GM12892 (cell line): Measurements from ENCODE around the gene KIF5B.
"Not testable (repeated sequence)": the region's sequence is repeated elsewhere in the genome, so short reads cannot be mapped to it uniquely, and the experiment has no call there.

Experiments used
- DNase-seq: peaks from one replicate; pipeline ENCODE4 v3.0.0; 2011; ENCODE audit not compliant: insufficient read length
- FAIRE-seq: peaks from 2 replicates; lab custom pipeline; 2011; peaks lifted over from hg19 to GRCh38; lab: Jason Lieb, UNC
- POLR2A ChIP-seq: IDR thresholded peaks from 2 replicates; pipeline ENCODE4 v1.6.1; 2011; ENCODE audit warnings: low read depth, low read length, control low read depth
- POLR2AphosphoS5 ChIP-seq: IDR thresholded peaks from 2 replicates; pipeline ENCODE4 v1.6.1; 2011; ENCODE audit warnings: low read depth, low read length, control low read depth
- TAF1 ChIP-seq: IDR thresholded peaks from 2 replicates; pipeline ENCODE4 v1.6.1; 2011; ENCODE audit warnings: low read depth, mild to moderate bottlenecking, control low read depth, low read length, borderline replicate concordance

The KIF5B gene

DNA sequence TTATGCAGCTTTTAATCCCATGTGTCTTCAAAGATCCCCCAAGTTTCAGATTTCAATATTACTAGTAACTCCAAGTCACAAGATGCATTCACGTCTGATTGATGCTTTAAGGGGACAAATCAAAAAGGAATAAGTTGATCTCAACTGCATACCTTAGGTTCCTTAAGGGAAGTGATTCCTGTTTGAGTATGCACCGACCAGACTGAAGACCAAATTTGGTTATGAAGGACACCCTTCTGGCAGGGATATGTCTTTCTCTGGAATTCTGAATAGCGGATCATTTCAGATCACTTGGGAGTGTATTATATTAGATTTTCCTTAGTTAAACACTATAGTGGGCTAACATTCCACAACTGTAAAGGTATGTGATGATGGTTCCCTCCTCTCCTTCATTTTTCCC lies 4.3 kb downstream of the KIF5B start:
- TF ChIP-seq POLR2AphosphoS5 (no peak), TAF1 (no peak), POLR2A (no peak)
- peak; percentile 53 for FAIRE-seq
- no peak for DNase-seq

DNA sequence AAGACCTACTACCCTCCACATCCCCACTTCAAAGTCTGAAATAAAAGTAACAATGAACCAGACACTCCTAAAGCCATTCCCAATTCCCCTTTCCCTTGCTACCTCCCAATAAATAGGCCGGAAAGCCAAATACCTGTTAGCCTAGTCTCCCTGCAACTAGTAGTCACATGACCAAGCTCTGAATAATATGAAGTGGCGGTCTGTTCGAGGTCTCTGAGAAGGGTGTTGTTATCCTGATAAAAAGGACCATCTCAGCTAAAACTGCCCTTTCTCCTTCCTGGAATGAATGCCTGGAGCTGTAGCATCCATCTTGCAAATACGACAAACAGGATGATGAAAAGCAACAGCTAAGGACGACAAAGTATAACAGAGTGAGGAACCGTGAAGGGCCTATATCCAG lies 6.0 kb downstream of the KIF5B start:
- DNase-seq (no peak), FAIRE-seq (no peak)
- no peak for TF ChIP-seq POLR2AphosphoS5
- no peak for TF ChIP-seq TAF1
- TF ChIP-seq POLR2A, result no peak

- no peak for TF ChIP-seq TAF1
- TF ChIP-seq POLR2AphosphoS5, result no peak
- TF ChIP-seq POLR2A, result no peak
- no peak for DNase-seq
- no peak for FAIRE-seq
These were observed 7.1 kb downstream of the KIF5B start for GRCh38 chr10:32049113-32049512.

DNA sequence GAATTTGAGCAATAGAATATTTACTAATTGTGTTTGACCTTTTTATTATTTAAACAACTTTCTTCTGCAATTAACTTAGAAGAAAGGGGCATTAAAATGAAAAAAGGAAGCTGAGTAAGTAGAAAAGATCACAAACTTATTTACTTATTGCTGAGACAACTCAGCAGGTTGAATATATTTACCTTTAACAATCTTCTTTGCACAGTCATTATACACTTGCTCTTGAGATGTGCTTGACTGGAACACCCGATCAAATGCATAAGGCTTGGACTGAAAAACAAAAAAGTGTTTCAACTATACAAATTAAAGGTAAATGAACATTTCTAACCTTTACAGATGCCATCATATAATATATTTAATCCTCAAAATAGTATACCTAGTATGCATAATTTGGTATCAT lies 7.9 kb downstream of the KIF5B start:
- DNase-seq, result no peak
- TF ChIP-seq POLR2A, result no peak
- TF ChIP-seq TAF1, result no peak
- no peak for TF ChIP-seq POLR2AphosphoS5
- peak; percentile 38 for FAIRE-seq

- no peak for FAIRE-seq
- no peak for TF ChIP-seq POLR2A
- no peak for TF ChIP-seq POLR2AphosphoS5
- no peak for TF ChIP-seq TAF1
- no peak for DNase-seq
These were observed 8.3 kb downstream of the KIF5B start for GRCh38 chr10:32047881-32048280.

DNA sequence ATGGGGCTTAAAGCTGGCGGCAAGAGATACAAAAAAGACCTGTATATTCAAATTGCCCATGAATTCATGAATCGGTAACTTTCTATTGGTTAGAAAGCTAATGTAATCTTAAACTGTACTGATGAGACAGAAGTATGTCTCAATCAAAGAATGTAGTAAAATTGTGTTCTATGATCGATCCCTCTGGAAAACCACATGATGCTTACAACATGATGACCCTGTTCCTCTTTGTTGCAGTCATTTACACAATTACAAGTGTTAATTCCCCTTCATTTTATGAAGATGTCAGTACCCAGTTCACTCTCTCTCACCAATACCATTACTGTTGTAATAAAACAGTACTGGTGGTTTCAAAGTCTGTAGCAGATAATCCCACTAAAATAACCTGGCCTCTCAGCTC lies 10.1 kb downstream of the KIF5B start:
- FAIRE-seq (no peak), DNase-seq (no peak)
- TF ChIP-seq POLR2A, result no peak
- TF ChIP-seq TAF1, result no peak
- no peak for TF ChIP-seq POLR2AphosphoS5

DNA sequence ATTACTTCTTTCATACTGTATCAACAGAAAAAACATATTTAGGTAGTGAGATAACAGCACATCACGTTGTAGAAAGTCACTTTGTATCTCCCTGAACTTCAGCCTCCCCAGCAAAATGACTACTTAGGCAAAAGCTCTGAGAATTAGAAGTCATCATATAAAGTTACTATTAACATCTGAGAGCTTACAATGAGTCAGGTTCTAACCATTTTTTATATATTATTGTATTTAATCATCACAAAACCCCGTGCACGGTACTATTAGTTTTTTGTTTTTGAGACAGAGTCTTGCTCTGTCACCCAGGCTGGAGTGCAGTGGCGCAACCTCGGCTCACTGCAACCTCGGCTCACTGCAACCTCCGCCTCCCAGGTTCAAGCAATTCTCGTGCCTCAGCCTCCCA lies 13.5 kb downstream of the KIF5B start:
- DNase-seq, FAIRE-seq: not testable (repeated sequence)

- TF ChIP-seq TAF1 (no peak), POLR2A (no peak)
- DNase-seq, result no peak
- FAIRE-seq, result no peak
These were observed 14.8 kb downstream of the KIF5B start for GRCh38 chr10:32041290-32042028.

GRCh38 chr10:32039734-32040133 lies 16.5 kb downstream of the KIF5B start:
- DNase-seq (no peak), FAIRE-seq (no peak)
- TF ChIP-seq POLR2A (no peak), POLR2AphosphoS5 (no peak), TAF1 (no peak)

GRCh38 chr10:32038777-32039176 lies 17.4 kb downstream of the KIF5B start:
- FAIRE-seq, result no peak
- DNase-seq, result no peak

DNA sequence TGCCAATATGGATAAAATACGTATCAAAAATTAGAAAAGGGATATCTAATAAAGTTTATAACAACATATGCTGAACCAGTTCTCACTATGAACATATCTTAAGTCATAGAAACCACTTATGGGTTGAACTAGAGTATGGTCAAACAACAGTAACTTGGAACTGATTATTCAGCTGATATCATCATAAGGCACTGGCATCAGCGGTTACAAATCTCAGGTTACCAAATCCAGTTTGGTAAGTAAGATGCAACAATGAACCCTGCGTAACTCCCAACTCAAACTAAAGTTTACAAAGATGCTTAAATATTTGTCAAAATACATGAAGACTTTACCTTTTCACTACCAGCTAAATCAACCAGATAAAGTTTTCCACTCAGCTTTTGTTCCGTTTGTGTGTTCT lies 19.3 kb downstream of the KIF5B start:
- FAIRE-seq, result no peak
- TF ChIP-seq TAF1, result no peak
- TF ChIP-seq POLR2A, result no peak
- no peak for TF ChIP-seq POLR2AphosphoS5
- DNase-seq, result no peak

More at GRCh38 chr10:32038777-32039176, 17.4 kb downstream of the KIF5B start:
- TF ChIP-seq POLR2AphosphoS5 (no peak), TAF1 (no peak), POLR2A (no peak)

- no peak for FAIRE-seq
- no peak for DNase-seq
- no peak for TF ChIP-seq TAF1
- TF ChIP-seq POLR2AphosphoS5, result no peak
- TF ChIP-seq POLR2A, result no peak
These were observed 21.2 kb downstream of the KIF5B start for GRCh38 chr10:32035038-32035437.

DNA sequence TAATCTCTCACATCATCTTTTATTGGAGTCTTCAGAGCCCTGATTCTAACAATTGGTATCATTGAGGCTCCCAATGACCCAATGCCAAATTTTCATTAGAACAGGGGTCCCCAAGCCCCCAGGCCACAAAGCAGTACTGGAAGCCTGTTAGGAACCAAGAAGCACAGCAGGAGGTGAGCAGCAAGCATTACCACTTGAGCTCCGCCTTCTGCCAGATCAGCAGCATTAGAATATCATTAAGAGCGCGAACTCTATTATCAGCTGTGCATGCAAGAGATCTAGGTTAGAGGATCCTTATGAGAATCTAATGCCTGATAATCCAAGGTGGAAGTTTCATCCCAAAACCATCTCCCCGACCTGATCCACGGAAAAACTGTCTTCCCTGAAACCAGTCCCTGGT lies 23.1 kb downstream of the KIF5B start:
- DNase-seq (no peak), FAIRE-seq (no peak)
- no peak for TF ChIP-seq POLR2AphosphoS5
- no peak for TF ChIP-seq TAF1
- TF ChIP-seq POLR2A, result no peak
